HepG2 (cell line): ENCODE measurements around the gene EFEMP2. TPM values are rescaled to one million over a fixed set of nuclear protein-coding genes. Genes with fewer than 3 reads are reported as not detected.
A peak's percentile ranks its signal among the peaks of the same experiment; 100 is the strongest.

Experiments used
- CBX1 ChIP-seq: IDR thresholded peaks from one replicate; pipeline ENCODE4 v1.6.1; 2016; ENCODE audit warnings: antibody characterized with exemption, low read depth
- CHCHD3 ChIP-seq: sonication (generic); formaldehyde crosslinking; IDR thresholded peaks from 2 replicates; pipeline ENCODE4 v1.8.0; 2022; ENCODE audit warnings: mild to moderate bottlenecking, missing genetic modification reagents, moderate library complexity
- GTF3A ChIP-seq: sonication (generic); formaldehyde crosslinking; conservative IDR thresholded peaks from 2 replicates; pipeline ENCODE4 v1.4.0; 2020; ENCODE audit warnings: mild to moderate bottlenecking, missing genetic modification reagents
- MTF1 ChIP-seq: sonication (generic); formaldehyde crosslinking; IDR thresholded peaks from 2 replicates; pipeline ENCODE4 v1.5.0; 2020; ENCODE audit warnings: missing genetic modification reagents
- NCOA2 ChIP-seq: sonication (generic); formaldehyde crosslinking; IDR thresholded peaks from 2 replicates; pipeline ENCODE4 v1.8.0; 2022; ENCODE audit warnings: inconsistent platforms
- NFYC ChIP-seq: IDR thresholded peaks from 2 replicates; pipeline ENCODE4 v1.6.1; 2016; ENCODE audit warnings: missing genetic modification reagents, missing compliant biosample characterization
- PAF1 ChIP-seq: IDR thresholded peaks from 2 replicates; pipeline ENCODE4 v1.6.1; 2016; ENCODE audit warnings: missing genetic modification reagents, missing compliant biosample characterization
- PHF21A ChIP-seq: sonication (generic); formaldehyde crosslinking; IDR thresholded peaks from 2 replicates; pipeline ENCODE4 v1.5.0; 2020; ENCODE audit warnings: mild to moderate bottlenecking, missing genetic modification reagents
- SATB2 ChIP-seq: sonication (generic); formaldehyde crosslinking; IDR thresholded peaks from 2 replicates; pipeline ENCODE4 v1.5.0; 2020; ENCODE audit warnings: missing genetic modification reagents
- SMC3 ChIP-seq: IDR thresholded peaks from 2 replicates; pipeline ENCODE4 v1.6.1; 2011; ENCODE audit warnings: low read length, improper control_type of control experiment
- TFE3 ChIP-seq: IDR thresholded peaks from 2 replicates; pipeline ENCODE4 v1.6.1; 2016
- YEATS4 ChIP-seq: sonication (generic); formaldehyde crosslinking; IDR thresholded peaks from 2 replicates; pipeline ENCODE4 v1.4.0; 2020; ENCODE audit warnings: missing genetic modification reagents, borderline replicate concordance
- ZC3H4 ChIP-seq: sonication (generic); formaldehyde crosslinking; IDR thresholded peaks from 2 replicates; pipeline ENCODE4 v1.4.0; 2020; ENCODE audit warnings: missing genetic modification reagents, borderline replicate concordance
- ZKSCAN1 ChIP-seq: fragments of 150-350 bp; IDR thresholded peaks from 2 replicates; pipeline ENCODE4 v1.6.1; 2014; ENCODE audit warnings: low read length
- ZNF143 ChIP-seq: sonication (generic); formaldehyde crosslinking; IDR thresholded peaks from 2 replicates; pipeline ENCODE4 v1.4.0; 2020; ENCODE audit warnings: missing genetic modification reagents
- ZNF180 ChIP-seq: sonication (generic); formaldehyde crosslinking; IDR thresholded peaks from 2 replicates; pipeline ENCODE4 v1.4.0; 2020; ENCODE audit warnings: low read depth, missing genetic modification reagents, borderline replicate concordance
- ZNF383 ChIP-seq: sonication (generic); formaldehyde crosslinking; IDR thresholded peaks from 2 replicates; pipeline ENCODE4 v1.4.0; 2020; ENCODE audit warnings: missing genetic modification reagents, mild to moderate bottlenecking, borderline replicate concordance
- ZNF550 ChIP-seq: sonication (generic); formaldehyde crosslinking; IDR thresholded peaks from 2 replicates; pipeline ENCODE4 v1.4.0; 2020; ENCODE audit warnings: mild to moderate bottlenecking, missing genetic modification reagents, borderline replicate concordance
- ZNF556 ChIP-seq: sonication (generic); formaldehyde crosslinking; IDR thresholded peaks from 2 replicates; pipeline ENCODE4 v1.4.0; 2020; ENCODE audit warnings: mild to moderate bottlenecking, missing genetic modification reagents, borderline replicate concordance
- ZNF614 ChIP-seq: IDR thresholded peaks from 2 replicates; pipeline ENCODE4 v1.6.1; 2018; ENCODE audit warnings: missing biosample characterization, missing genetic modification reagents, inconsistent platforms, borderline replicate concordance
- ZNF749 ChIP-seq: sonication (generic); formaldehyde crosslinking; IDR thresholded peaks from 2 replicates; pipeline ENCODE4 v1.8.0; 2022; ENCODE audit warnings: mild to moderate bottlenecking, missing genetic modification reagents, moderate library complexity, borderline replicate concordance
- ZNF841 ChIP-seq: sonication (generic); formaldehyde crosslinking; IDR thresholded peaks from 2 replicates; pipeline ENCODE4 v1.8.1; 2023; ENCODE audit warnings: missing genetic modification reagents, borderline replicate concordance
- polyA plus RNA-seq, 8 experiments: library from polyadenylated mRNA; depleted of rRNA in 3 of 8; stranded (reverse) in 7 of 8; unstranded in 1 of 8; fragments of >200 nt; fragmentation: Illumina TruSeq in 4 of 8; extraction: Trizol in 4 of 8; gene quantifications; 2 replicates each; pipeline versions ENCODE4 v1.2.1 to v1.2.3, GENCODE V29; 2011 to 2016; ENCODE audit warnings: low read depth in 4 of 8, missing spikeins in 1 of 8, mixed read lengths in 1 of 8; ENCODE audit not compliant: insufficient read depth in 1 of 8
- total RNA-seq, 5 experiments: library from RNA; depleted of rRNA; stranded (reverse); fragments of >200 nt; fragmentation: Illumina TruSeq; extraction: Trizol; gene quantifications; 2 replicates each; pipeline ENCODE4 v1.2.3, GENCODE V29; 2016; ENCODE audit warnings: low read depth in 1 of 5
- TF ChIP-seq, protein P1 (sequence below): sonication (generic); formaldehyde crosslinking; IDR thresholded peaks from 2 replicates; pipeline ENCODE4 v1.4.0; 2020; ENCODE audit warnings: missing genetic modification reagents

Gene EFEMP2
- total and polyA plus RNA-seq, 2 of the 13 experiments (the other 11 are each of a cell fraction or from before 2014, with no cell fraction given), result 7.4 to 29.7 TPM

- TF ChIP-seq ZNF749 (CRISPR knock-in tag) (peak; percentile 72; the same call in 1 of the 2 replicates), ZNF556 (peak; percentile 41; the same call in 1 of the 2 replicates), NCOA2 (CRISPR knock-in tag) (no peak; the same call in 1 of the 2 replicates), NFYC (CRISPR knock-in tag) (peak; percentile 65), ZNF550 (CRISPR knock-in tag) (no peak), GTF3A (CRISPR knock-in tag) (0 out of 2 replicates have a peak, but pooled peaks have one; percentile 46), TFE3 (CRISPR knock-in tag) (no peak; the same call in 1 of the 2 replicates), SATB2 (CRISPR knock-in tag) (peak; percentile 88; the same call in 1 of the 2 replicates), ZNF143 (CRISPR knock-in tag) (peak; percentile 40; the same call in 1 of the 2 replicates), ZC3H4 (no peak), YEATS4 (CRISPR knock-in tag) (peak; percentile 83), ZNF614 (CRISPR knock-in tag) (no peak), MTF1 (peak; percentile 82), ZNF383 (CRISPR knock-in tag) (peak; percentile 71; the same call in 1 of the 2 replicates), PHF21A (CRISPR knock-in tag) (peak; percentile 57; the same call in 1 of the 2 replicates), SMC3 (no peak), ZKSCAN1 (no peak), PAF1 (no peak), ZNF841 (CRISPR knock-in tag) (no peak), ZNF180 (CRISPR knock-in tag) (no peak), CHCHD3 (CRISPR knock-in tag) (peak; percentile 84; the same call in 1 of the 2 replicates), CBX1 (no peak)
- TF ChIP-seq, protein P1, sequence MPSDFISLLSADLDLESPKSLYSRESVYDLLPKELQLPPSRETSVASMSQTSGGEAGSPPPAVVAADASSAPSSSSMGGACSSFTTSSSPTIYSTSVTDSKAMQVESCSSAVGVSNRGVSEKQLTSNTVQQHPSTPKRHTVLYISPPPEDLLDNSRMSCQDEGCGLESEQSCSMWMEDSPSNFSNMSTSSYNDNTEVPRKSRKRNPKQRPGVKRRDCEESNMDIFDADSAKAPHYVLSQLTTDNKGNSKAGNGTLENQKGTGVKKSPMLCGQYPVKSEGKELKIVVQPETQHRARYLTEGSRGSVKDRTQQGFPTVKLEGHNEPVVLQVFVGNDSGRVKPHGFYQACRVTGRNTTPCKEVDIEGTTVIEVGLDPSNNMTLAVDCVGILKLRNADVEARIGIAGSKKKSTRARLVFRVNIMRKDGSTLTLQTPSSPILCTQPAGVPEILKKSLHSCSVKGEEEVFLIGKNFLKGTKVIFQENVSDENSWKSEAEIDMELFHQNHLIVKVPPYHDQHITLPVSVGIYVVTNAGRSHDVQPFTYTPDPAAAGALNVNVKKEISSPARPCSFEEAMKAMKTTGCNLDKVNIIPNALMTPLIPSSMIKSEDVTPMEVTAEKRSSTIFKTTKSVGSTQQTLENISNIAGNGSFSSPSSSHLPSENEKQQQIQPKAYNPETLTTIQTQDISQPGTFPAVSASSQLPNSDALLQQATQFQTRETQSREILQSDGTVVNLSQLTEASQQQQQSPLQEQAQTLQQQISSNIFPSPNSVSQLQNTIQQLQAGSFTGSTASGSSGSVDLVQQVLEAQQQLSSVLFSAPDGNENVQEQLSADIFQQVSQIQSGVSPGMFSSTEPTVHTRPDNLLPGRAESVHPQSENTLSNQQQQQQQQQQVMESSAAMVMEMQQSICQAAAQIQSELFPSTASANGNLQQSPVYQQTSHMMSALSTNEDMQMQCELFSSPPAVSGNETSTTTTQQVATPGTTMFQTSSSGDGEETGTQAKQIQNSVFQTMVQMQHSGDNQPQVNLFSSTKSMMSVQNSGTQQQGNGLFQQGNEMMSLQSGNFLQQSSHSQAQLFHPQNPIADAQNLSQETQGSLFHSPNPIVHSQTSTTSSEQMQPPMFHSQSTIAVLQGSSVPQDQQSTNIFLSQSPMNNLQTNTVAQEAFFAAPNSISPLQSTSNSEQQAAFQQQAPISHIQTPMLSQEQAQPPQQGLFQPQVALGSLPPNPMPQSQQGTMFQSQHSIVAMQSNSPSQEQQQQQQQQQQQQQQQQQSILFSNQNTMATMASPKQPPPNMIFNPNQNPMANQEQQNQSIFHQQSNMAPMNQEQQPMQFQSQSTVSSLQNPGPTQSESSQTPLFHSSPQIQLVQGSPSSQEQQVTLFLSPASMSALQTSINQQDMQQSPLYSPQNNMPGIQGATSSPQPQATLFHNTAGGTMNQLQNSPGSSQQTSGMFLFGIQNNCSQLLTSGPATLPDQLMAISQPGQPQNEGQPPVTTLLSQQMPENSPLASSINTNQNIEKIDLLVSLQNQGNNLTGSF (CRISPR knock-in tag), result peak; percentile 93
These were observed 18.0 kb upstream of the EFEMP2 start, which contains the start of gene CCDC85B (continued) for GRCh38 chr11:65890324-65891218.
